Astrocyte (in vitro differentiated cells and primary cell): Measurements from ENCODE around the gene TMPRSS13. TPM values are rescaled to one million over a fixed set of nuclear protein-coding genes. Genes with fewer than 3 reads are reported as not detected.

Source experiments
- DNase-seq: peaks from one replicate; pipeline ENCODE4 v3.0.0-alpha.2; 2010; ENCODE audit warnings: low read depth
- FAIRE-seq: peaks from 2 replicates; lab custom pipeline; 2011; peaks lifted over from hg19 to GRCh38; lab: Jason Lieb, UNC
- H2AFZ ChIP-seq: 2 replicates; pipeline ENCODE4 v1.6.0; 2012; ENCODE audit warnings: low read depth, low read length, inconsistent platforms
- H3K27ac ChIP-seq: 2 replicates; pipeline ENCODE4 v1.5.1; 2011; ENCODE audit warnings: low read depth, low read length, inconsistent platforms
- H3K27me3 ChIP-seq: 2 replicates; pipeline ENCODE4 v1.6.0; 2011; ENCODE audit warnings: low read length, inconsistent platforms; ENCODE audit not compliant: insufficient read depth
- H3K36me3 ChIP-seq: 2 replicates; pipeline ENCODE4 v1.5.1; 2011; ENCODE audit warnings: low read length, inconsistent platforms; ENCODE audit not compliant: insufficient read depth
- H3K4me1 ChIP-seq: 2 replicates; pipeline ENCODE4 v1.5.1; 2011; ENCODE audit warnings: low read length, inconsistent platforms; ENCODE audit not compliant: insufficient read depth
- H3K4me2 ChIP-seq: 2 replicates; pipeline ENCODE4 v1.6.0; 2012; ENCODE audit warnings: low read length, inconsistent platforms
- H3K4me3 ChIP-seq: 2 replicates; pipeline ENCODE4 v1.5.1; 2011; ENCODE audit warnings: low read depth, mild to moderate bottlenecking, low read length, inconsistent platforms; ENCODE audit not compliant: insufficient read depth
- H3K79me2 ChIP-seq: 2 replicates; pipeline ENCODE4 v1.6.0; 2012; ENCODE audit warnings: mild to moderate bottlenecking, low read length, inconsistent platforms; ENCODE audit not compliant: insufficient read depth
- H3K9ac ChIP-seq: 2 replicates; pipeline ENCODE4 v1.6.0; 2012; ENCODE audit warnings: mild to moderate bottlenecking, low read length, inconsistent platforms
- H3K9me3 ChIP-seq: 2 replicates; pipeline ENCODE4 v1.5.1; 2012; ENCODE audit warnings: low read depth, mild to moderate bottlenecking, low read length, inconsistent platforms; ENCODE audit not compliant: insufficient read depth
- H4K20me1 ChIP-seq: 2 replicates; pipeline ENCODE4 v1.6.0; 2012; ENCODE audit warnings: low read length, inconsistent platforms; ENCODE audit not compliant: insufficient read depth
- H3K27ac Mint-ChIP-seq: one replicate; pipeline ENCODE4 v1.8.0; 2021; ENCODE audit warnings: mild to moderate bottlenecking, mixed read lengths; ENCODE audit not compliant: unreplicated experiment
- H3K27me3 Mint-ChIP-seq: one replicate; pipeline ENCODE4 v1.8.0; 2021; ENCODE audit warnings: low read depth, mixed read lengths; ENCODE audit not compliant: unreplicated experiment
- H3K36me3 Mint-ChIP-seq: one replicate; pipeline ENCODE4 v1.8.0; 2021; ENCODE audit warnings: low read depth, mixed read lengths; ENCODE audit not compliant: unreplicated experiment
- H3K4me1 Mint-ChIP-seq: one replicate; pipeline ENCODE4 v1.8.0; 2021; ENCODE audit warnings: low read depth, mixed read lengths; ENCODE audit not compliant: unreplicated experiment
- H3K4me3 Mint-ChIP-seq: one replicate; pipeline ENCODE4 v1.8.0; 2021; ENCODE audit warnings: mild to moderate bottlenecking, moderate library complexity, mixed read lengths; ENCODE audit not compliant: unreplicated experiment
- H3K9me3 Mint-ChIP-seq: one replicate; pipeline ENCODE4 v1.8.0; 2021; ENCODE audit warnings: mild to moderate bottlenecking, mixed read lengths; ENCODE audit not compliant: unreplicated experiment
- EZH2 ChIP-seq: IDR thresholded peaks from 2 replicates; pipeline ENCODE4 v1.6.1; 2012; ENCODE audit warnings: mild to moderate bottlenecking, low read length, inconsistent platforms; ENCODE audit not compliant: insufficient read depth
- total RNA-seq: library from RNA; stranded (reverse); gene quantifications from 2 replicates; pipeline ENCODE4 v1.2.1, GENCODE V29; 2021
- TF ChIP-seq, protein P1 (sequence below): IDR thresholded peaks from 2 replicates; pipeline ENCODE4 v1.5.1; 2011; ENCODE audit warnings: low read depth, mild to moderate bottlenecking, inconsistent platforms, low read length, moderate library complexity; ENCODE audit not compliant: insufficient read depth

Gene TMPRSS13
- total RNA-seq, 1 donor from 2014 or later: 0.66 TPM

- Mint-ChIP-seq H3K4me3 (no peak overlapping the region), H3K9me3 (no peaks in the 10 kb centered on the region), H3K27me3 (peaks cover 27% of the 10 kb centered on the region), H3K4me1 (peaks cover 11% of the 10 kb centered on the region), H3K27ac (no peak overlapping the region), H3K36me3 (no peaks in the 10 kb centered on the region)
- H3K4me3 ChIP-seq: no peak overlapping the region
- no peaks in the 10 kb centered on the region for H3K4me1 ChIP-seq
- no peak overlapping the region for H3K4me2 ChIP-seq
- H3K9me3 ChIP-seq: no peaks in the 10 kb centered on the region
- no peaks in the 10 kb centered on the region for H4K20me1 ChIP-seq
- FAIRE-seq (no peak), DNase-seq (no peak)
- no peaks in the 10 kb centered on the region for H3K79me2 ChIP-seq
- no peak overlapping the region for H3K9ac ChIP-seq
- H3K27ac ChIP-seq: no peak overlapping the region
- TF ChIP-seq EZH2: no peak
- TF ChIP-seq, protein P1, sequence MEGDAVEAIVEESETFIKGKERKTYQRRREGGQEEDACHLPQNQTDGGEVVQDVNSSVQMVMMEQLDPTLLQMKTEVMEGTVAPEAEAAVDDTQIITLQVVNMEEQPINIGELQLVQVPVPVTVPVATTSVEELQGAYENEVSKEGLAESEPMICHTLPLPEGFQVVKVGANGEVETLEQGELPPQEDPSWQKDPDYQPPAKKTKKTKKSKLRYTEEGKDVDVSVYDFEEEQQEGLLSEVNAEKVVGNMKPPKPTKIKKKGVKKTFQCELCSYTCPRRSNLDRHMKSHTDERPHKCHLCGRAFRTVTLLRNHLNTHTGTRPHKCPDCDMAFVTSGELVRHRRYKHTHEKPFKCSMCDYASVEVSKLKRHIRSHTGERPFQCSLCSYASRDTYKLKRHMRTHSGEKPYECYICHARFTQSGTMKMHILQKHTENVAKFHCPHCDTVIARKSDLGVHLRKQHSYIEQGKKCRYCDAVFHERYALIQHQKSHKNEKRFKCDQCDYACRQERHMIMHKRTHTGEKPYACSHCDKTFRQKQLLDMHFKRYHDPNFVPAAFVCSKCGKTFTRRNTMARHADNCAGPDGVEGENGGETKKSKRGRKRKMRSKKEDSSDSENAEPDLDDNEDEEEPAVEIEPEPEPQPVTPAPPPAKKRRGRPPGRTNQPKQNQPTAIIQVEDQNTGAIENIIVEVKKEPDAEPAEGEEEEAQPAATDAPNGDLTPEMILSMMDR: no peak
- H2AFZ ChIP-seq: no peak overlapping the region
- H3K27me3 ChIP-seq: no peaks in the 10 kb centered on the region
- H3K36me3 ChIP-seq: no peaks in the 10 kb centered on the region
These were observed 70.1 kb downstream of the TMPRSS13 start for GRCh38 chr11:117859061-117859460.

DNA sequence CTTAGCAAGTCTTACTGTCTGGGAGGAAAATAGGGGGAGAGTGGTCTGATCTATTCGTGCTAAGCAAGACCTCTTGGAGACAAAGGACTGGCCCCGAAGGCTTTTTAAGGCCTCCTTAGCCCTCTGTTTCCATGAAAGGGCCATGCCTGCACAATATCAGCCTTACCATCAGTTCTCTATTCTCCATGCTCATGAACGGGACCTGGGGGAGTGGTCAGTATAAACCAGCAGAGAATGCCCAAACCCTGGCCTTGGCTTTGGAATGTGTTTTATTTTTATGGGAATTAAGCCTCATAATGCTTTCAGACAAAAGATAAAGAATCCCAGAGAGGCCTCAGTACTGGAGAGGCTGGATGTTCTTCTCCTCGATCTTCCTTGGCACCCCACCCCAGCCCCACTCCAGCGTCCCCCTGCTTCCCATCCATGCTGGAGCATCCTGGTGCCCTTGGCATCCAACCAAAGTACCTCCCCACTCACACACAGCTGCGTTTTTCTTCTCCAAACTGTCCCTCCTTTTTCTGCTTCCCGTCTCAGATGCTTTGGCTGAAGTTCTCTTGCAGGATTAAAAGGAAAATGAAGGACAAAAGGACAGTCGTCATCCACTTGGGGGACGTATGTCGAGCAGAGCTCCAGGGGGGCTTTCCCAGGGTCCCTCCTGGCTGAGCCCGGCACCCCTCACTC, 71.3 kb downstream of the TMPRSS13 start:
- peaks cover 11% of the 10 kb centered on the region for H3K4me1 Mint-ChIP-seq
- TF ChIP-seq, protein P1: no peak
- TF ChIP-seq EZH2: no peak
- no peak overlapping the region for H3K4me3 ChIP-seq
- no peaks in the 10 kb centered on the region for H3K36me3 Mint-ChIP-seq
- no peak overlapping the region for H3K9ac ChIP-seq
- DNase-seq (no peak), FAIRE-seq (no peak)
- H3K27ac Mint-ChIP-seq: no peak overlapping the region
- H3K36me3 ChIP-seq: no peaks in the 10 kb centered on the region
- no peak overlapping the region for H2AFZ ChIP-seq
- no peaks in the 10 kb centered on the region for H4K20me1 ChIP-seq
- no peaks in the 10 kb centered on the region for H3K4me1 ChIP-seq
- peaks cover 24% of the 10 kb centered on the region for H3K27me3 Mint-ChIP-seq
- H3K9me3 Mint-ChIP-seq: no peaks in the 10 kb centered on the region
- no peak overlapping the region for H3K27ac ChIP-seq
- H3K9me3 ChIP-seq: no peaks in the 10 kb centered on the region
- no peak overlapping the region for H3K4me3 Mint-ChIP-seq
- no peaks in the 10 kb centered on the region for H3K27me3 ChIP-seq
- H3K79me2 ChIP-seq: no peaks in the 10 kb centered on the region
- H3K4me2 ChIP-seq: no peak overlapping the region

DNA sequence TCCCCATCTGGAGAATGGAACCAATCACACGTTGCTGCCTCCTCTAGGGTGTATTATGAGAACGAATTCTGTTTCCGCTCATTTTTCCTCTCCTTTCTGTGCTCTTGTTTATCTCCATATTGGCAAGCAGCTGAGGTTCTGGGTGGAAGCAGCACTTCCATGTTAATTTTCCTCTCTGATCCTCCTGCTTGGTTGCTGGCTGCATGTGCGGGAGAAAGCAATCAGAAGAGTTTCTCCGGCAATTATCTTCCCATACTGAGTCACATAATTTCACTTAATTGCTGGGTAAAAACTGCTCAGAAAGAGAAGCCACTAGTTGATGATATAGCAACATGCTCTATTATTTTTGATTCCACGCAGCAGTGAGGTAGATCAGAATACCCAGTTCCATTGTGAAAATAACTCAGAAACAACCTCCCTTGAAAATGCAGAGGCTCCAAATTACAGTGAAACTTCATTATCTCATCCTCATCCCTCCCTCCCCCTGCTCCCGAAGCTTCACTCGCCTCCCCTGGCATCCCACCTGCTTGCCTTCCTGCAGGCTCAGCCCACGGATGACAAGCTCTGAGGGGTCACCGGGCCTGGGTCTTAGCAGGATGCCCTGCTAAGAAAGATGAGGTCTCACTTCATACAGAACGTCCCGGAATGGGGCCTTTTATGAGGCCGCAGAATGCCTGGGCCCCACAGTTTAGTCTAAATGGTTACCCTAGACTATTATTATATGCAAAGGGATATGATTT, 73.1 kb downstream of the TMPRSS13 start:
- H3K9ac ChIP-seq: no peak overlapping the region
- peaks cover 2% of the 10 kb centered on the region for H3K9me3 Mint-ChIP-seq
- H3K4me1 ChIP-seq: no peaks in the 10 kb centered on the region
- peaks cover 23% of the 10 kb centered on the region for H3K27me3 Mint-ChIP-seq
- no peaks in the 10 kb centered on the region for H3K27me3 ChIP-seq
- no peaks in the 10 kb centered on the region for H3K36me3 Mint-ChIP-seq
- no peak overlapping the region for H2AFZ ChIP-seq
- H3K4me2 ChIP-seq: no peak overlapping the region
- DNase-seq (no peak), FAIRE-seq (no peak)
- H3K27ac Mint-ChIP-seq: no peak overlapping the region
- H3K27ac ChIP-seq: no peak overlapping the region
- H3K79me2 ChIP-seq: no peaks in the 10 kb centered on the region
- peaks cover 15% of the 10 kb centered on the region for H3K4me1 Mint-ChIP-seq
- H3K4me3 ChIP-seq: no peak overlapping the region
- no peak overlapping the region for H3K4me3 Mint-ChIP-seq
- H3K9me3 ChIP-seq: no peaks in the 10 kb centered on the region
- TF ChIP-seq, protein P1: no peak
- TF ChIP-seq EZH2: no peak
- H4K20me1 ChIP-seq: no peaks in the 10 kb centered on the region
- no peaks in the 10 kb centered on the region for H3K36me3 ChIP-seq
